IMR-90 (cell line): ENCODE results near the gene DNAJC4. TPM values are rescaled to one million over a fixed set of nuclear protein-coding genes. Genes with fewer than 3 reads are reported as not detected.
A peak's percentile ranks its signal among the peaks of the same experiment; 100 is the strongest.

Experiments
- ATAC-seq: fragments of 200-7000 bp; cut with Tn5 transposase; 2 replicates; pipeline ENCODE4 v1.9.1; 2020; ENCODE audit warnings: low read depth, mild to moderate bottlenecking, moderate library complexity
- BruUV-seq: library from RNA; stranded (reverse); fragments of 400-500 nt; replicated peaks from 2 replicates; lab custom pipeline; 2021; lab: Mats Ljungman, UMichigan
- CTCF ChIA-PET: fragments of 300-600 bp; formaldehyde crosslinking; extraction: SDS; loops from one replicate; lab custom pipeline; 2021; ENCODE audit warnings: antibody characterized with exemption; lab: Yijun Ruan, JAX
- POLR2A ChIA-PET: fragments of 300-600 bp; sonication (Branson Sonifier 250); formaldehyde crosslinking; loops from one replicate; lab custom pipeline; 2022; ENCODE audit warnings: antibody characterized with exemption; ENCODE audit not compliant: unreplicated experiment; lab: Charles Lee
- DNase-seq: peaks from one replicate; pipeline ENCODE4 v3.0.0; 2013
- H2AFZ ChIP-seq: replicated peaks from 2 replicates; pipeline ENCODE3; 2013; ENCODE audit warnings: low read length, mild to moderate bottlenecking; ENCODE audit not compliant: poor library complexity
- H2AK5ac ChIP-seq: 2 replicates; pipeline ENCODE4 v1.6.1; 2013; ENCODE audit warnings: low read depth, low read length, inconsistent platforms
- H2AK9ac ChIP-seq: replicated peaks from 2 replicates; pipeline ENCODE3; 2013; ENCODE audit warnings: mild to moderate bottlenecking, low read depth, low read length, moderate library complexity; ENCODE audit not compliant: poor library complexity
- H2BK120ac ChIP-seq: 2 replicates; pipeline ENCODE4 v1.6.1; 2013; ENCODE audit warnings: low read depth, low read length, inconsistent platforms
- H2BK15ac ChIP-seq: 3 replicates; pipeline ENCODE4 v1.6.1; 2013; ENCODE audit warnings: low read depth, low read length, inconsistent platforms
- H2BK20ac ChIP-seq: 2 replicates; pipeline ENCODE4 v1.6.1; 2013; ENCODE audit warnings: low read depth, mild to moderate bottlenecking, inconsistent platforms, low read length, moderate library complexity
- H2BK5ac ChIP-seq: 2 replicates; pipeline ENCODE4 v1.6.1; 2013; ENCODE audit warnings: mild to moderate bottlenecking, low read depth, low read length, inconsistent platforms; ENCODE audit not compliant: poor library complexity, severe bottlenecking
- H3K14ac ChIP-seq: replicated peaks from 2 replicates; pipeline ENCODE4 v1.6.1; 2013; ENCODE audit warnings: low read depth, low read length, inconsistent platforms
- H3K18ac ChIP-seq: 2 replicates; pipeline ENCODE4 v1.6.1; 2013; ENCODE audit warnings: low read depth, low read length, control low read depth
- H3K23ac ChIP-seq: 2 replicates; pipeline ENCODE4 v1.6.1; 2013; ENCODE audit warnings: low read depth, low read length, inconsistent platforms
- H3K27ac ChIP-seq: 2 replicates; pipeline ENCODE4 v1.5.1; 2013; ENCODE audit warnings: mild to moderate bottlenecking, control low read depth, low read length; ENCODE audit not compliant: insufficient read depth
- H3K27me3 ChIP-seq: 2 replicates; pipeline ENCODE4 v1.6.1; 2013; ENCODE audit warnings: low read length; ENCODE audit not compliant: control insufficient read depth, insufficient read depth
- H3K36me3 ChIP-seq: 2 replicates; pipeline ENCODE4 v1.6.1; 2013; ENCODE audit warnings: low read length, mixed read lengths; ENCODE audit not compliant: control insufficient read depth, insufficient read depth
- H3K4ac ChIP-seq: 2 replicates; pipeline ENCODE4 v1.6.1; 2013; ENCODE audit warnings: low read depth, low read length, inconsistent platforms
- H3K4me1 ChIP-seq: 2 replicates; pipeline ENCODE4 v1.6.1; 2013; ENCODE audit warnings: low read length, mixed read lengths; ENCODE audit not compliant: control insufficient read depth, insufficient read depth
- H3K4me2 ChIP-seq: 2 replicates; pipeline ENCODE4 v1.6.1; 2013; ENCODE audit warnings: low read depth, mild to moderate bottlenecking, control low read depth, low read length, moderate library complexity
- H3K4me3 ChIP-seq: 2 replicates; pipeline ENCODE4 v1.5.1; 2013; ENCODE audit warnings: low read depth, mild to moderate bottlenecking, control low read depth, low read length, moderate library complexity; ENCODE audit not compliant: insufficient read depth
- H3K56ac ChIP-seq: 2 replicates; pipeline ENCODE4 v1.6.1; 2013; ENCODE audit warnings: low read length, inconsistent platforms; ENCODE audit not compliant: insufficient read depth; ENCODE audit errors: extremely low read depth
- H3K79me1 ChIP-seq, 2 experiments: 2 replicates each; pipeline ENCODE4 v1.6.1; 2013; ENCODE audit warnings: low read length in 2 of 2, inconsistent platforms in 1 of 2, low read depth in 1 of 2
- H3K9ac ChIP-seq: 2 replicates; pipeline ENCODE4 v1.6.1; 2013; ENCODE audit warnings: low read depth, low read length, control low read depth
- H3K9me1 ChIP-seq: 2 replicates; pipeline ENCODE4 v1.6.1; 2013; ENCODE audit warnings: low read length, inconsistent platforms; ENCODE audit not compliant: insufficient read depth
- H3K9me3 ChIP-seq: 2 replicates; pipeline ENCODE4 v1.6.1; 2013; ENCODE audit warnings: low read length; ENCODE audit not compliant: control insufficient read depth, insufficient read depth
- H4K20me1 ChIP-seq: 2 replicates; pipeline ENCODE4 v1.6.1; 2013; ENCODE audit warnings: low read length, inconsistent platforms; ENCODE audit not compliant: insufficient read depth
- H4K5ac ChIP-seq: 2 replicates; pipeline ENCODE4 v1.6.1; 2013; ENCODE audit warnings: mild to moderate bottlenecking, low read depth, low read length, control low read depth
- H4K8ac ChIP-seq, 2 experiments: 2 replicates each; pipeline ENCODE4 v1.6.1; 2013; ENCODE audit warnings: low read depth in 2 of 2, low read length in 2 of 2, control low read depth in 1 of 2, inconsistent platforms in 1 of 2
- H4K91ac ChIP-seq: 2 replicates; pipeline ENCODE4 v1.6.1; 2013; ENCODE audit warnings: low read depth, low read length, inconsistent platforms; ENCODE audit not compliant: insufficient read depth
- MXI1 ChIP-seq: IDR thresholded peaks from 2 replicates; pipeline ENCODE4 v1.6.1; 2012; ENCODE audit warnings: low read depth, mild to moderate bottlenecking, low read length, moderate library complexity, borderline replicate concordance
- NFE2L2 ChIP-seq: fragments of 150-350 bp; IDR thresholded peaks from 2 replicates; pipeline ENCODE4 v1.6.1; 2016; ENCODE audit warnings: low read depth, mild to moderate bottlenecking, low read length
- POLR2A ChIP-seq: IDR thresholded peaks from 2 replicates; pipeline ENCODE4 v1.6.1; 2012; ENCODE audit warnings: mild to moderate bottlenecking, low read depth, low read length
- SMC3 ChIP-seq: fragments of 150-350 bp; IDR thresholded peaks from 2 replicates; pipeline ENCODE4 v1.6.1; 2016; ENCODE audit warnings: low read depth, mild to moderate bottlenecking, antibody characterized with exemption, low read length, moderate library complexity
- WGBS, 2 experiments: methylation state at CpG; one replicate each; pipeline versions ENCODE4 v1.1.5 to v1.1.7; 2013; ENCODE audit warnings: missing lambda C conversion rate in 2 of 2; ENCODE audit not compliant: insufficient read length in 1 of 2; ENCODE audit errors: extremely low coverage in 2 of 2; 5-methylcytosine and 5-hydroxymethylcytosine counted together
- dilution Hi-C: fragments of 300-500 bp; cut with HindIII; formaldehyde crosslinking; loops from one replicate; pipeline ENCODE4 v1.14.3; 2018; ENCODE audit warnings: low sequenced_read_pairs; ENCODE audit not compliant: unreplicated experiment
- in situ Hi-C: fragments of 300-500 bp; cut with MboI; formaldehyde crosslinking; loops from 3 replicates; pipeline ENCODE4 v1.14.3; 2019; ENCODE audit warnings: low sequenced_read_pairs, inconsistent platforms, mixed read lengths
- intact Hi-C: fragments of 100-400 bp; cut with micrococcal nuclease; formaldehyde crosslinking; loops from 2 replicates; pipeline ENCODE4 v1.10.0; 2022
- polyA plus RNA-seq, 3 experiments: library from polyadenylated mRNA; depleted of rRNA; stranded (reverse); fragments of >200 nt; gene quantifications; 2 replicates each; pipeline ENCODE4 v1.2.3, GENCODE V29; 2012; ENCODE audit warnings: low replicate concordance in 1 of 3
- total RNA-seq: library from RNA; depleted of rRNA; stranded (reverse); fragments of >200 nt; gene quantifications from 2 replicates; pipeline ENCODE4 v1.2.3, GENCODE V29; 2012

The DNAJC4 gene
- total and polyA plus RNA-seq, 2 of the 4 experiments (the other 2 are of a cell fraction), result 2.2 to 22.8 TPM

DNA sequence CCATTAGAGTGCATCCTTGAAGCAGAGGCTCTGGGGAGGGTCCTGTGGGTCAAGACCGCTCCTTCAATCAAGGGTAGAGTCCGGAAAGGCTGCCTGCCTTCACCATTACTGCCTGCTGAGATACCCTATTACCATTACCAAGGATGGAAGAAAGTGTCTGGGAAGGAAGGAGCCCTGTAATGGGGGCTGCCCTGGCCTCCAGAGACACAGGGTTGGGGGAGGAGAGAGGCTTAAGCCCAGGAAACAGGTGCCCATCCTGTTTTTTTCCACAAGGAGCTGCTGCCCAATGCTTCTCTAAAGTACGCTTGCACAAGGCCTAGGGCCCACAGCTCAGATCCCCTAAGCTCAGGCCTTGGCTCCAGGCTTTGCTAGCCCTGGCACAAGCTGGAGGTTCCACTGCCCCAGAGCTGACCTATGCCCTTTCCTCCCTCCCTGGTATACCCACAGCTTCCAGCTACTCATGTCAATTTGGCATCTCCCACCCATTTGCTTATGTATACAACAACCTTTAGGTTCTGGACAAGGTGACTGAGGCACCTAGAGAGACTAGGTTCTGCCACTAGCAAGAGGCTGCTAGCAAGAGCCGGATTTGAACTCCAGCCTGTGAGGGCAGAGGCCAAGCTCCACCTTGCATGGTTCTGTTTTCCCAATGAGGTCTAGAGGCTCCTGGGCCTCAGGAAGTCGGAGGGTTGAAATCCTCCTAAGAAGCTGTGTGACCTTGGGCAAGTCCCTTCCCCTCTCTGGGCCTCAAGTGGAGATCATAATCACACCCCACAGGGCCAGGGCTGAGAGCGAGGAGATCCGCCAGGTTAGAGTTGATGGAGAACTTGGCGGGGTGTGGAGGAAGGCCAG, 19.4 kb downstream of the DNAJC4 start (continued):
- TF ChIP-seq NFE2L2 (no peak), SMC3 (no peak)

DNA sequence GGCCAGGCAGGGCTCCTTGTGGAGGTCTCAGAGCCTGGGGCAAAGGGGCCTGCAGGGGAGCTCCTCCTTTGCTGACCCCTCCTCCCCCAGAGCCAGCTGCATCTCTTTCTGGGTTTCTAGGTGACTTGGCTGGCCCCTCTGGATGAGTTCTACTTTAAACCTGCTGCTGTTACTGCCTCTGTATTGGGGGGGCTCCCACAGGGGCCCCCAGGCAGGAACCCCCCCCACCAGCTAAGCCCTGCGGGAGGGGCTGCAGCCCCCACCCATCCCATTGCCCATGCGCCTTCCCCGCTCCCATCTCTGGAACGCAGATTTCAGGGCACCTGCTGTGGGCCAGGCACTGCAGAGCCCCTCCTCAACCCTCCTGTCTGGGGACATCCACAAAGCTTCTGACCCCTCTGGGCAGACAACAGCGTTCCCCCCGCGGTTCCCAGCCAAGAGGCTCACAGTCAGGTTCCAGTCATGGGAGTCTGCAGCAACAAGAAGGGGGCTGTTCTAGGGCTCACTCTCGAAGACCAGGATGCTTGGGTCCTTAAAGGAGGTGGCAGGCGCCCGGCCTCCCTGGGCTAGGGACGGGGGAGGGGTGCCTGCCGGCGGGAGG, 20.2 kb downstream of the DNAJC4 start:
- Histone ChIP-seq H4K20me1 (peaks cover 10% of the 10 kb centered on the region), H2AK5ac (0 out of 2 replicates have a peak overlapping the region, but pooled peaks have one; percentile 31), H4K91ac (peak overlapping the region; percentile 34; the same call in 1 of the 2 replicates), H3K9ac (no peak overlapping the region), H3K56ac (no peak overlapping the region), H2AK9ac (peak overlapping the region; percentile 60), H2BK120ac (peak overlapping the region; percentile 30; the same call in 1 of the 2 replicates), H3K79me1 (peaks cover 8 to 47% of the 10 kb centered on the region in 2 experiments), H2BK5ac (no peak overlapping the region), H3K9me1 (no peaks in the 10 kb centered on the region), H2BK15ac (no peak overlapping the region), H4K5ac (no peak overlapping the region), H3K4me1 (peaks cover 10% of the 10 kb centered on the region), H3K4me3 (peak overlapping the region; percentile 98), H2AFZ (peak overlapping the region; percentile 99), H3K4me2 (peak overlapping the region; percentile 98), H3K9me3 (no peaks in the 10 kb centered on the region), H3K14ac (0 out of 2 replicates have a peak overlapping the region, but pooled peaks have one; percentile 29), H3K18ac (no peak overlapping the region), H3K23ac (peak overlapping the region; percentile 48; the same call in 1 of the 2 replicates), H3K27me3 (no peaks in the 10 kb centered on the region), H3K27ac (no peak overlapping the region), H3K4ac (peak overlapping the region; percentile 48; the same call in 1 of the 2 replicates), H2BK20ac (no peak overlapping the region), H3K36me3 (peaks cover 9% of the 10 kb centered on the region), H4K8ac (peak overlapping the region; percentile 23 to 36; a peak in 2 of 4 replicates)
- BruUV-seq, result no TSS peak
- TF ChIP-seq POLR2A (no peak), MXI1 (no peak), NFE2L2 (no peak)
- ATAC-seq (no peak; the same call in 1 of the 2 replicates), DNase-seq (no peak)
- ChIA-PET POLR2A (no interaction called here), CTCF (interaction anchor here (0.6 to 1.7 kb wide), 2 partner anchors 51 to 69 kb away, joined by 3 read pairs; no protein-coding TSS in a partner anchor)
- intact Hi-C loops (loop anchor here (1.0 kb wide), 1 partner anchor 51 kb away; no protein-coding TSS in a partner anchor), dilution Hi-C loops (no loop called here), in situ Hi-C loops (no loop called here)
- WGBS, 2 experiments, result 0% methylated on average over 4 of the region's 13 CpGs; no CpG with 5 or more reads in 1 of the 2 experiments
